ENCODE measurements around the gene MRM1. TPM values are rescaled to one million over a fixed set of nuclear protein-coding genes. Genes with fewer than 3 reads are reported as not detected.

The MRM1 gene
- polyA plus RNA-seq, 1 donor (not counting 4 experiments of a cell fraction or from before 2014, with no cell fraction given): 3.8 TPM

GRCh38 chr17:36657390-36657762, 56.0 kb downstream of the MRM1 start:
- dilution Hi-C loops (cut with MboI; ENCODE audit: extremely low pct_ligation_motif_present, low sequenced_read_pairs): no loop called here
- Histone ChIP-seq H3K9me1 (ENCODE audit: control insufficient read depth, extremely low read depth, insufficient read depth, low read length) (no peaks in the 10 kb centered on the region), H3K27ac (ENCODE audit: control insufficient read depth, insufficient read depth, low read length) (no peak overlapping the region), H3K36me3 (ENCODE audit: control insufficient read depth in 2 of 2, extremely low read depth in 1 of 2, insufficient read depth in 2 of 2, low read length in 2 of 2) (no peaks in the 10 kb centered on the region), H3K4me1 (ENCODE audit: control insufficient read depth, extremely low read depth, insufficient read depth, low read length) (peaks cover 5% of the 10 kb centered on the region), H3K9me3 (ENCODE audit: control insufficient read depth, low read depth, low read length) (no peaks in the 10 kb centered on the region), H3K79me2 (ENCODE audit: control insufficient read depth, insufficient read depth, low read length) (no peaks in the 10 kb centered on the region), H3K9ac (ENCODE audit: control insufficient read depth, extremely low read depth, insufficient read depth, low read length) (no peak overlapping the region), H2AFZ (ENCODE audit: control insufficient read depth, low read length) (no peak overlapping the region), H3K27me3 (ENCODE audit: control insufficient read depth, extremely low read depth, insufficient read depth, low read length) (peaks cover 65% of the 10 kb centered on the region), H3K4me3 (ENCODE audit: control insufficient read depth in 2 of 3, extremely low read depth in 1 of 3, insufficient read depth in 2 of 3, low read depth in 1 of 3, low read length in 3 of 3) (no peak overlapping the region), H4K20me1 (ENCODE audit: control insufficient read depth, extremely low read depth, insufficient read depth, low read length) (peaks cover 3% of the 10 kb centered on the region), H3K4me2 (ENCODE audit: control insufficient read depth, extremely low read depth, insufficient read depth, low read depth, low read length) (no peak overlapping the region)
- FAIRE-seq: no peak
- TF ChIP-seq EZH2 (IDR thresholded peaks at IDR 0.05; ENCODE audit: low read length) (peak; percentile 72), CTCF (optimal IDR thresholded peaks at IDR 0.05 in 1 of 3, IDR thresholded peaks at IDR 0.05 in 1 of 3, conservative IDR thresholded peaks at IDR 0.05 in 1 of 3; ENCODE audit: extremely low read depth in 1 of 3, insufficient read depth in 2 of 3, low read length in 3 of 3) (no peak)
- no peak for DNase-seq (ENCODE audit: low read depth, low spot score)

GRCh38 chr17:36657763-36658490, 56.5 kb downstream of the MRM1 start:
- DNase-seq (ENCODE audit: low read depth, low spot score): no peak
- Histone ChIP-seq H3K4me1 (ENCODE audit: control insufficient read depth, extremely low read depth, insufficient read depth, low read length) (peaks cover 4% of the 10 kb centered on the region), H4K20me1 (ENCODE audit: control insufficient read depth, extremely low read depth, insufficient read depth, low read length) (peaks cover 3% of the 10 kb centered on the region), H2AFZ (ENCODE audit: control insufficient read depth, low read length) (no peak overlapping the region), H3K27ac (ENCODE audit: control insufficient read depth, insufficient read depth, low read length) (no peak overlapping the region), H3K79me2 (ENCODE audit: control insufficient read depth, insufficient read depth, low read length) (no peaks in the 10 kb centered on the region), H3K4me2 (ENCODE audit: control insufficient read depth, extremely low read depth, insufficient read depth, low read depth, low read length) (peak overlapping the region; percentile 48), H3K4me3 (ENCODE audit: control insufficient read depth in 2 of 3, extremely low read depth in 1 of 3, insufficient read depth in 2 of 3, low read depth in 1 of 3, low read length in 3 of 3) (no peak overlapping the region), H3K9me1 (ENCODE audit: control insufficient read depth, extremely low read depth, insufficient read depth, low read length) (no peaks in the 10 kb centered on the region), H3K27me3 (ENCODE audit: control insufficient read depth, extremely low read depth, insufficient read depth, low read length) (peaks cover 69% of the 10 kb centered on the region), H3K9me3 (ENCODE audit: control insufficient read depth, low read depth, low read length) (no peaks in the 10 kb centered on the region), H3K36me3 (ENCODE audit: control insufficient read depth in 2 of 2, extremely low read depth in 1 of 2, insufficient read depth in 2 of 2, low read length in 2 of 2) (no peaks in the 10 kb centered on the region), H3K9ac (ENCODE audit: control insufficient read depth, extremely low read depth, insufficient read depth, low read length) (no peak overlapping the region)
- TF ChIP-seq EZH2 (IDR thresholded peaks at IDR 0.05; ENCODE audit: low read length) (peak; percentile 43), CTCF (optimal IDR thresholded peaks at IDR 0.05 in 1 of 3, IDR thresholded peaks at IDR 0.05 in 1 of 3, conservative IDR thresholded peaks at IDR 0.05 in 1 of 3; ENCODE audit: extremely low read depth in 1 of 3, insufficient read depth in 2 of 3, low read length in 3 of 3) (peak in 2 of 3 experiments; percentile 12 to 29)
- FAIRE-seq: no peak
- dilution Hi-C loops (cut with MboI; ENCODE audit: extremely low pct_ligation_motif_present, low sequenced_read_pairs): no loop called here

Other genes with a start within 250 kb of the MRM1 start
- not detected in 3 replicates for gene TBC1D3H, start 213.1 kb upstream of the MRM1 start, polyA plus RNA-seq
- gene ZNHIT3, start 114.9 kb upstream of the MRM1 start, polyA plus RNA-seq: 48.5 to 72.4 TPM (median 51.8 TPM) in 3 replicates
- gene MYO19, start 66.7 kb upstream of the MRM1 start, polyA plus RNA-seq: 47.9 to 59.4 TPM (median 49.7 TPM) in 3 replicates
- gene PIGW, start 66.6 kb upstream of the MRM1 start, polyA plus RNA-seq: 4.2 to 9.8 TPM (median 7.4 TPM) in 3 replicates
- 73.0 to 95.5 TPM (median 84.9 TPM) in 3 replicates for gene GGNBP2, start 56.7 kb upstream of the MRM1 start, polyA plus RNA-seq
- gene DHRS11, start 9.7 kb upstream of the MRM1 start, polyA plus RNA-seq: 11.0 to 14.3 TPM (median 11.4 TPM) in 3 replicates

Data from keratinocyte (primary cell).